ENCODE data around the gene CCR2. TPM values are rescaled to one million over a fixed set of nuclear protein-coding genes. Genes with fewer than 3 reads are reported as not detected.

Gene CCR2
- total RNA-seq, 1 experiment from 2014 or later: not detected

GRCh38 chr3:46349484-46350261 lies 4.2 kb upstream of the CCR2 start:
- in situ Hi-C loops (cut with HindIII; ENCODE audit: low pct_unique_long_range_greater_than_20kb, low sequenced_read_pairs): no loop called here
- DNase-seq (ENCODE audit: low read depth, low spot score): no peak

- in situ Hi-C loops (cut with HindIII; ENCODE audit: low pct_unique_long_range_greater_than_20kb, low sequenced_read_pairs): no loop called here
- DNase-seq (ENCODE audit: low read depth, low spot score): no peak
Measured at GRCh38 chr3:46350262-46350565, 3.7 kb upstream of the CCR2 start.

GRCh38 chr3:46351646-46352045 lies 2.3 kb upstream of the CCR2 start:
- no peak for DNase-seq (ENCODE audit: low read depth, low spot score)
- in situ Hi-C loops (cut with HindIII; ENCODE audit: low pct_unique_long_range_greater_than_20kb, low sequenced_read_pairs): no loop called here

GRCh38 chr3:46353090-46353489 lies 821 bp upstream of the CCR2 start:
- DNase-seq (ENCODE audit: low read depth, low spot score): no peak
- in situ Hi-C loops (cut with HindIII; ENCODE audit: low pct_unique_long_range_greater_than_20kb, low sequenced_read_pairs): no loop called here

GRCh38 chr3:46354478-46354877 lies 567 bp downstream of the CCR2 start:
- no peak for DNase-seq (ENCODE audit: low read depth, low spot score)
- in situ Hi-C loops (cut with HindIII; ENCODE audit: low pct_unique_long_range_greater_than_20kb, low sequenced_read_pairs): no loop called here

GRCh38 chr3:46354984-46355383 lies 1.1 kb downstream of the CCR2 start:
- in situ Hi-C loops (cut with HindIII; ENCODE audit: low pct_unique_long_range_greater_than_20kb, low sequenced_read_pairs): no loop called here
- DNase-seq (ENCODE audit: low read depth, low spot score): no peak

- no peak for DNase-seq (ENCODE audit: low read depth, low spot score)
- in situ Hi-C loops (cut with HindIII; ENCODE audit: low pct_unique_long_range_greater_than_20kb, low sequenced_read_pairs): no loop called here
Measured at GRCh38 chr3:46356276-46356675, 2.4 kb downstream of the CCR2 start.

GRCh38 chr3:46356909-46357308 lies 3.0 kb downstream of the CCR2 start:
- in situ Hi-C loops (cut with HindIII; ENCODE audit: low pct_unique_long_range_greater_than_20kb, low sequenced_read_pairs): no loop called here
- no peak for DNase-seq (ENCODE audit: low read depth, low spot score)

GRCh38 chr3:46358466-46358865 lies 4.6 kb downstream of the CCR2 start:
- in situ Hi-C loops (cut with HindIII; ENCODE audit: low pct_unique_long_range_greater_than_20kb, low sequenced_read_pairs): no loop called here
- no peak for DNase-seq (ENCODE audit: low read depth, low spot score)

- DNase-seq (ENCODE audit: low read depth, low spot score): no peak
Measured at GRCh38 chr3:46359733-46360493, 6.0 kb downstream of the CCR2 start.

GRCh38 chr3:46360907-46361306 lies 7.0 kb downstream of the CCR2 start:
- no peak for DNase-seq (ENCODE audit: low read depth, low spot score)
- in situ Hi-C loops (cut with HindIII; ENCODE audit: low pct_unique_long_range_greater_than_20kb, low sequenced_read_pairs): no loop called here

More at GRCh38 chr3:46359733-46360493, 6.0 kb downstream of the CCR2 start:
- in situ Hi-C loops (cut with HindIII; ENCODE audit: low pct_unique_long_range_greater_than_20kb, low sequenced_read_pairs): no loop called here

GRCh38 chr3:46361408-46362283 lies 7.7 kb downstream of the CCR2 start:
- in situ Hi-C loops (cut with HindIII; ENCODE audit: low pct_unique_long_range_greater_than_20kb, low sequenced_read_pairs): no loop called here
- no peak for DNase-seq (ENCODE audit: low read depth, low spot score)

- no peak for DNase-seq (ENCODE audit: low read depth, low spot score)
- in situ Hi-C loops (cut with HindIII; ENCODE audit: low pct_unique_long_range_greater_than_20kb, low sequenced_read_pairs): no loop called here
Measured at GRCh38 chr3:46365041-46365440, 11.1 kb downstream of the CCR2 start.

- no peak for DNase-seq (ENCODE audit: low read depth, low spot score)
- in situ Hi-C loops (cut with HindIII; ENCODE audit: low pct_unique_long_range_greater_than_20kb, low sequenced_read_pairs): no loop called here
Measured at GRCh38 chr3:46365737-46366524, 12.0 kb downstream of the CCR2 start.

- DNase-seq (ENCODE audit: low read depth, low spot score): no peak
- in situ Hi-C loops (cut with HindIII; ENCODE audit: low pct_unique_long_range_greater_than_20kb, low sequenced_read_pairs): no loop called here
Measured at GRCh38 chr3:46367811-46368210, 13.9 kb downstream of the CCR2 start.

- in situ Hi-C loops (cut with HindIII; ENCODE audit: low pct_unique_long_range_greater_than_20kb, low sequenced_read_pairs): no loop called here
- peak; percentile 57 for DNase-seq (ENCODE audit: low read depth, low spot score)
Measured at GRCh38 chr3:46368569-46368968, 14.7 kb downstream of the CCR2 start.

GRCh38 chr3:46369151-46369550 lies 15.2 kb downstream of the CCR2 start:
- in situ Hi-C loops (cut with HindIII; ENCODE audit: low pct_unique_long_range_greater_than_20kb, low sequenced_read_pairs): no loop called here
- no peak for DNase-seq (ENCODE audit: low read depth, low spot score)
